Panc1 (cell line): ENCODE measurements around the gene RILPL2. TPM values are rescaled to one million over a fixed set of nuclear protein-coding genes. Genes with fewer than 3 reads are reported as not detected.

ENCODE experiments used
- ATAC-seq: fragments of 200-7000 bp; cut with Tn5 transposase; 2 replicates; pipeline ENCODE4 v1.9.1; 2020; ENCODE audit warnings: mild to moderate bottlenecking, moderate library complexity
- BruUV-seq: library from RNA; stranded (reverse); fragments of 400-500 nt; replicated peaks from 2 replicates; lab custom pipeline; 2021; lab: Mats Ljungman, UMichigan
- CTCF ChIA-PET: fragments of 300-600 bp; sonication (Branson Sonifier 250); formaldehyde crosslinking; loops from one replicate; lab custom pipeline; 2022; ENCODE audit warnings: antibody characterized with exemption; lab: Charles Lee
- POLR2A ChIA-PET: fragments of 300-600 bp; sonication (Branson Sonifier 250); formaldehyde crosslinking; loops from one replicate; lab custom pipeline; 2022; ENCODE audit warnings: antibody characterized with exemption; lab: Charles Lee
- DNase-seq: peaks from one replicate; pipeline ENCODE4 v3.0.0-alpha.2; 2010; ENCODE audit warnings: low read depth, low spot score
- H3K27ac ChIP-seq: 2 replicates; pipeline ENCODE4 v1.5.1; 2011; ENCODE audit warnings: mild to moderate bottlenecking, low read length, inconsistent platforms
- H3K27me3 ChIP-seq: fragments of 200-500 bp; sonication (Bioruptor generic); 2 replicates; pipeline ENCODE4 v1.6.0; 2014; ENCODE audit warnings: low read length, inconsistent platforms; ENCODE audit not compliant: control insufficient read depth, insufficient read depth
- H3K36me3 ChIP-seq: fragments of 200-500 bp; sonication (Bioruptor generic); 2 replicates; pipeline ENCODE4 v1.5.1; 2014; ENCODE audit warnings: inconsistent platforms, mild to moderate bottlenecking, low read length, moderate library complexity; ENCODE audit not compliant: control insufficient read depth, insufficient read depth
- H3K4me1 ChIP-seq: 2 replicates; pipeline ENCODE4 v1.5.1; 2011; ENCODE audit warnings: inconsistent platforms, mild to moderate bottlenecking, low read length, moderate library complexity; ENCODE audit not compliant: control insufficient read depth, insufficient read depth
- H3K4me3 ChIP-seq, 2 experiments: 2 replicates each; pipeline ENCODE4 v1.5.1; 2011 to 2012; ENCODE audit warnings: low read depth in 2 of 2, low read length in 2 of 2, mild to moderate bottlenecking in 2 of 2, inconsistent platforms in 1 of 2, moderate library complexity in 1 of 2
- H3K9me3 ChIP-seq: fragments of 200-500 bp; sonication (Bioruptor generic); 2 replicates; pipeline ENCODE4 v1.5.1; 2014; ENCODE audit warnings: low read depth, mild to moderate bottlenecking, inconsistent platforms, low read length, moderate library complexity; ENCODE audit not compliant: control insufficient read depth, insufficient read depth
- POLR2AphosphoS5 ChIP-seq: IDR thresholded peaks from 2 replicates; pipeline ENCODE4 v1.6.1; 2012; ENCODE audit warnings: mild to moderate bottlenecking, low read depth, low read length, moderate library complexity
- SIN3A ChIP-seq: IDR thresholded peaks from 2 replicates; pipeline ENCODE4 v1.6.1; 2012; ENCODE audit warnings: low read depth, mild to moderate bottlenecking, low read length, moderate library complexity, borderline replicate concordance; ENCODE audit not compliant: insufficient read depth
- TCF7L2 ChIP-seq: IDR thresholded peaks from 2 replicates; pipeline ENCODE4 v1.6.1; 2011; ENCODE audit warnings: mild to moderate bottlenecking, low read depth, low read length, inconsistent platforms
- in situ Hi-C: cut with HindIII; loops from 2 replicates; pipeline ENCODE4 v1.10.0; 2016; ENCODE audit warnings: low sequenced_read_pairs, low pct_unique_long_range_greater_than_20kb
- intact Hi-C: fragments of 100-400 bp; cut with micrococcal nuclease; formaldehyde crosslinking; loops from one replicate; pipeline ENCODE4 v1.10.0; 2022; ENCODE audit not compliant: unreplicated experiment
- total RNA-seq: library from RNA; stranded (reverse); gene quantifications from one replicate; pipeline ENCODE4 v1.2.1, GENCODE V29; 2021; ENCODE audit not compliant: unreplicated experiment
- TF ChIP-seq, protein P1 (sequence below), 2 experiments: IDR thresholded peaks; 2 replicates each; pipeline ENCODE4 v1.6.1; 2011 to 2012; ENCODE audit warnings: low read depth in 2 of 2, control low read depth in 1 of 2, low read length in 1 of 2, mild to moderate bottlenecking in 1 of 2, moderate library complexity in 1 of 2; ENCODE audit not compliant: insufficient read depth in 1 of 2
- TF ChIP-seq, protein P2 (sequence below): fragments of 450-650 bp; IDR thresholded peaks from 2 replicates; pipeline ENCODE4 v1.5.1; 2017; ENCODE audit warnings: mild to moderate bottlenecking

Gene RILPL2
- total RNA-seq, 1 experiment from 2014 or later = 5.4 TPM

DNA sequence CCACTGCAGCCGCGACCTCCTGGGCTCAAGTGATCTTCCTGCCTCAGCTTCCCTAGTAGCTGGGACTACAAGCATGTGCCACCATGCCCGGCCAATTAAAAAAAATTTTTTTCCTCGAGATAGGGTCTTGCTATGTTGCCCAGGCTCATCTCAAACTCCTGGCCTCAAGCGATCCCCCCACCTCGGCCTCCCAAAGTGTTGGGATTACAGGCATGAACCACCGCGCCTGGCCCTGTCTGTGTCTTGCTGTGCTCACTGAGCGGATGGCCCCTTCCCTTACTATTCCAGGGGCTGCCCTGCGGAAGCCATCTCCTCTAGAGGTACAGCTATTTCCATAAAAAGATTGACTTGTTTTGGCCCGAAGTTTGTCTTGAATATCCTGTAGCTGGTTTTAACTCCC lies 41.6 kb upstream of the RILPL2 start:
- Histone ChIP-seq H3K4me1 (no peaks in the 10 kb centered on the region), H3K9me3 (no peaks in the 10 kb centered on the region), H3K27me3 (no peaks in the 10 kb centered on the region), H3K4me3 (no peak overlapping the region), H3K36me3 (no peaks in the 10 kb centered on the region), H3K27ac (no peak overlapping the region)
- ChIA-PET POLR2A (no interaction called here), CTCF (no interaction called here)
- in situ Hi-C loops = no loop called here
- intact Hi-C loops = no loop called here
- no TSS peak for BruUV-seq
- no peak for ATAC-seq
- DNase-seq = no peak
- no peak for TF ChIP-seq POLR2AphosphoS5
- TF ChIP-seq, protein P1, sequence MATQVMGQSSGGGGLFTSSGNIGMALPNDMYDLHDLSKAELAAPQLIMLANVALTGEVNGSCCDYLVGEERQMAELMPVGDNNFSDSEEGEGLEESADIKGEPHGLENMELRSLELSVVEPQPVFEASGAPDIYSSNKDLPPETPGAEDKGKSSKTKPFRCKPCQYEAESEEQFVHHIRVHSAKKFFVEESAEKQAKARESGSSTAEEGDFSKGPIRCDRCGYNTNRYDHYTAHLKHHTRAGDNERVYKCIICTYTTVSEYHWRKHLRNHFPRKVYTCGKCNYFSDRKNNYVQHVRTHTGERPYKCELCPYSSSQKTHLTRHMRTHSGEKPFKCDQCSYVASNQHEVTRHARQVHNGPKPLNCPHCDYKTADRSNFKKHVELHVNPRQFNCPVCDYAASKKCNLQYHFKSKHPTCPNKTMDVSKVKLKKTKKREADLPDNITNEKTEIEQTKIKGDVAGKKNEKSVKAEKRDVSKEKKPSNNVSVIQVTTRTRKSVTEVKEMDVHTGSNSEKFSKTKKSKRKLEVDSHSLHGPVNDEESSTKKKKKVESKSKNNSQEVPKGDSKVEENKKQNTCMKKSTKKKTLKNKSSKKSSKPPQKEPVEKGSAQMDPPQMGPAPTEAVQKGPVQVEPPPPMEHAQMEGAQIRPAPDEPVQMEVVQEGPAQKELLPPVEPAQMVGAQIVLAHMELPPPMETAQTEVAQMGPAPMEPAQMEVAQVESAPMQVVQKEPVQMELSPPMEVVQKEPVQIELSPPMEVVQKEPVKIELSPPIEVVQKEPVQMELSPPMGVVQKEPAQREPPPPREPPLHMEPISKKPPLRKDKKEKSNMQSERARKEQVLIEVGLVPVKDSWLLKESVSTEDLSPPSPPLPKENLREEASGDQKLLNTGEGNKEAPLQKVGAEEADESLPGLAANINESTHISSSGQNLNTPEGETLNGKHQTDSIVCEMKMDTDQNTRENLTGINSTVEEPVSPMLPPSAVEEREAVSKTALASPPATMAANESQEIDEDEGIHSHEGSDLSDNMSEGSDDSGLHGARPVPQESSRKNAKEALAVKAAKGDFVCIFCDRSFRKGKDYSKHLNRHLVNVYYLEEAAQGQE (IDR thresholded peaks at IDR 0.05; ENCODE audit: insufficient read depth in 1 of 2, low read depth in 2 of 2, low read length in 1 of 2) = no peak
- TF ChIP-seq TCF7L2 = no peak
- TF ChIP-seq SIN3A = no peak
- TF ChIP-seq, protein P2, sequence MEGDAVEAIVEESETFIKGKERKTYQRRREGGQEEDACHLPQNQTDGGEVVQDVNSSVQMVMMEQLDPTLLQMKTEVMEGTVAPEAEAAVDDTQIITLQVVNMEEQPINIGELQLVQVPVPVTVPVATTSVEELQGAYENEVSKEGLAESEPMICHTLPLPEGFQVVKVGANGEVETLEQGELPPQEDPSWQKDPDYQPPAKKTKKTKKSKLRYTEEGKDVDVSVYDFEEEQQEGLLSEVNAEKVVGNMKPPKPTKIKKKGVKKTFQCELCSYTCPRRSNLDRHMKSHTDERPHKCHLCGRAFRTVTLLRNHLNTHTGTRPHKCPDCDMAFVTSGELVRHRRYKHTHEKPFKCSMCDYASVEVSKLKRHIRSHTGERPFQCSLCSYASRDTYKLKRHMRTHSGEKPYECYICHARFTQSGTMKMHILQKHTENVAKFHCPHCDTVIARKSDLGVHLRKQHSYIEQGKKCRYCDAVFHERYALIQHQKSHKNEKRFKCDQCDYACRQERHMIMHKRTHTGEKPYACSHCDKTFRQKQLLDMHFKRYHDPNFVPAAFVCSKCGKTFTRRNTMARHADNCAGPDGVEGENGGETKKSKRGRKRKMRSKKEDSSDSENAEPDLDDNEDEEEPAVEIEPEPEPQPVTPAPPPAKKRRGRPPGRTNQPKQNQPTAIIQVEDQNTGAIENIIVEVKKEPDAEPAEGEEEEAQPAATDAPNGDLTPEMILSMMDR = no peak

DNA sequence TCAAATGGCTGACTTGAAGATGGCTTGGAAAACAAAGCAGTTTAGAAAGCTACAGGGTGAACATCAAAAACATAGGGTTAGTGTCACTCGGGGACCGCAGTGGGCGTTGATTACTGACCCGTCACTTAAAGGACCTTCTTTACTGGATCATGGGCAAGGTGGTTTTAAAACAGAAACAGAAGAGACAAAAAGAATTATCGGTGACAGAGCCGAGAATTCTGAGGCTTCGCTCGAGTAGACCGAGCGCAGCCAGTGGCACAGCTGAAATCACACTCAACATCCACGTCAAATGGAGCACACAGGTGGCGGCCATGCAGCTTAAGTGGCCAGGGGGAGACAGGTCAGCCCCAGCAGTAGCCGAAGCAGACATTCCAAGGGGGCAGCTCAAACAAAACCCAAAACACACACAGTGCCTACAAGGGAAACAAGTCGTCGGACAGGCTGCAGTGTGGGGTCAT lies 38.8 kb upstream of the RILPL2 start:
- in situ Hi-C loops (no loop called here), intact Hi-C loops (no loop called here)
- no TSS peak for BruUV-seq
- CTCF ChIA-PET = no interaction called here
- no peak for TF ChIP-seq TCF7L2
- no peak for TF ChIP-seq SIN3A
- TF ChIP-seq, protein P1 (IDR thresholded peaks at IDR 0.05; ENCODE audit: insufficient read depth in 1 of 2, low read depth in 2 of 2, low read length in 1 of 2) = no peak
- TF ChIP-seq POLR2AphosphoS5 = no peak
- TF ChIP-seq, protein P2 = no peak
- no peaks in the 10 kb centered on the region for H3K4me1 ChIP-seq
- POLR2A ChIA-PET = no interaction called here
- H3K36me3 ChIP-seq = no peaks in the 10 kb centered on the region
- H3K27me3 ChIP-seq = no peaks in the 10 kb centered on the region
- DNase-seq (no peak), ATAC-seq (no peak)
- H3K9me3 ChIP-seq = no peaks in the 10 kb centered on the region
- no peak overlapping the region for H3K4me3 ChIP-seq
- H3K27ac ChIP-seq = no peak overlapping the region
